ENCODE data around the gene HMGN1.
"Not testable (repeated sequence)": the region's sequence is repeated elsewhere in the genome, so short reads cannot be mapped to it uniquely, and the experiment has no call there.

DNA sequence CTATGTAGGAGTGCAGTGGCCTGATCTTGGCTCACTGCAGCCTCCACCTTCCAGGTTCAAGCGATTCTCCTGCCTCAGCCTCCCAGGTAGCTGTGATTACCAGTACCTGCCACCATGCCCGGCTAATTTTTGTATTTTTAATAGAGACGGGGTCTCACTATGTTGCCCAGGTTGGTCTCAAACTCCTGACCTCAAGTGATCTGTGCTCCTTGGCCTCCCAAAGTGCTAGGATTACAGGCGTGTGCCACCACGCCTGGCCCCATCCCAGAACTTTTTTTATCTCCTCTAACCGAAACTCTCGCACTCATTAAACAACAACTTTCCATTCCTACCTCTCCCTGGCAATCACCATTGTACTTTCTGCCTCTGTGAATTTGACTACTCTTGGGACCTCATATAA, 33.2 kb upstream of the HMGN1 start:
- TF ChIP-seq CTCF (IDR thresholded peaks at IDR 0.05); REST (IDR thresholded peaks at IDR 0.05; ENCODE audit: insufficient read depth in 1 of 2, low read depth in 2 of 2, low read length in 1 of 2): not testable (repeated sequence)

Measured in Panc1 (cell line).